Glutamatergic neuron (in vitro differentiated cells): Measurements from ENCODE around the gene WDR90. TPM values are rescaled to one million over a fixed set of nuclear protein-coding genes. Genes with fewer than 3 reads are reported as not detected.

Experiments used
- DNase-seq: peaks from one replicate; pipeline ENCODE4 v3.0.0; 2022
- H3K27ac Mint-ChIP-seq: one replicate; pipeline ENCODE4 v1.8.0; 2020; ENCODE audit warnings: mild to moderate bottlenecking, mixed read lengths, inconsistent platforms; ENCODE audit not compliant: unreplicated experiment
- H3K27me3 Mint-ChIP-seq: one replicate; pipeline ENCODE4 v1.8.0; 2020; ENCODE audit warnings: mild to moderate bottlenecking, moderate library complexity, mixed read lengths, inconsistent platforms; ENCODE audit not compliant: unreplicated experiment
- H3K36me3 Mint-ChIP-seq: one replicate; pipeline ENCODE4 v1.8.0; 2020; ENCODE audit warnings: mild to moderate bottlenecking, mixed read lengths, inconsistent platforms; ENCODE audit not compliant: unreplicated experiment
- H3K4me1 Mint-ChIP-seq: one replicate; pipeline ENCODE4 v1.8.0; 2020; ENCODE audit warnings: mild to moderate bottlenecking, low read depth, mixed read lengths, inconsistent platforms; ENCODE audit not compliant: unreplicated experiment
- H3K4me3 Mint-ChIP-seq: one replicate; pipeline ENCODE4 v1.8.0; 2020; ENCODE audit warnings: mild to moderate bottlenecking, mixed read lengths, inconsistent platforms; ENCODE audit not compliant: unreplicated experiment
- H3K9me3 Mint-ChIP-seq: one replicate; pipeline ENCODE4 v1.8.0; 2020; ENCODE audit warnings: mild to moderate bottlenecking, moderate library complexity, mixed read lengths, inconsistent platforms; ENCODE audit not compliant: unreplicated experiment
- CTCF ChIP-seq: fragments of 200-600 bp; sonication (generic); IDR thresholded peaks from one replicate; pipeline ENCODE4 v1.5.0; 2021; ENCODE audit not compliant: partially characterized antibody, unreplicated experiment
- long read RNA-seq: library from polyadenylated mRNA; unstranded; transcript quantifications from one replicate; pipeline ENCODE4 v2.0.0, GENCODE V29; 2020; ENCODE audit not compliant: unreplicated experiment
- total RNA-seq: library from RNA; stranded (reverse); fragmentation: NEBNext Ultra II Directional; extraction: Animal tissue kit (Norgen Biotek cat#: 25700); gene quantifications from one replicate; pipeline ENCODE4 v1.2.1, GENCODE V29; 2021; ENCODE audit not compliant: unreplicated experiment

The WDR90 gene
- 24.6 TPM for total RNA-seq
- long read RNA-seq: 0 reads

GRCh38 chr16:648781-649589 lies at the start of gene WDR90:
Gene WDR90, plus strand, starts transcription at chr16:649365. Its CDS starts 52 bp downstream, at chr16:649417.
- H3K9me3 Mint-ChIP-seq: peaks cover 2% of the 10 kb centered on the region
- no peaks in the 10 kb centered on the region for H3K36me3 Mint-ChIP-seq
- H3K27ac Mint-ChIP-seq: no peak within 1 kb of the TSS
- H3K4me3 Mint-ChIP-seq: peak within 1 kb of the TSS; percentile 75
- H3K4me1 Mint-ChIP-seq: no peaks in the 10 kb centered on the region
- peak; percentile 95 for DNase-seq
- no peaks in the 10 kb centered on the region for H3K27me3 Mint-ChIP-seq
- TF ChIP-seq CTCF: no peak

GRCh38 chr16:600781-601180 lies 48.4 kb upstream of the WDR90 start:
- H3K4me3 Mint-ChIP-seq: peak overlapping the region; percentile 64
- H3K36me3 Mint-ChIP-seq: no peaks in the 10 kb centered on the region
- TF ChIP-seq CTCF: peak; percentile 18
- DNase-seq: no peak
- peaks cover 1% of the 10 kb centered on the region for H3K27me3 Mint-ChIP-seq
- peaks cover 5% of the 10 kb centered on the region for H3K9me3 Mint-ChIP-seq
- peaks cover 13% of the 10 kb centered on the region for H3K4me1 Mint-ChIP-seq
- H3K27ac Mint-ChIP-seq: no peak overlapping the region

- H3K4me1 Mint-ChIP-seq: peaks cover 14% of the 10 kb centered on the region
- H3K27me3 Mint-ChIP-seq: peaks cover 2% of the 10 kb centered on the region
- H3K4me3 Mint-ChIP-seq: no peak overlapping the region
- DNase-seq: no peak
- peaks cover 3% of the 10 kb centered on the region for H3K9me3 Mint-ChIP-seq
- no peaks in the 10 kb centered on the region for H3K36me3 Mint-ChIP-seq
- H3K27ac Mint-ChIP-seq: no peak overlapping the region
- no peak for TF ChIP-seq CTCF
Measured at GRCh38 chr16:603933-604332, 45.2 kb upstream of the WDR90 start.

- Mint-ChIP-seq H3K4me3 (no peak overlapping the region), H3K27ac (no peak overlapping the region), H3K36me3 (no peaks in the 10 kb centered on the region), H3K9me3 (peaks cover 3% of the 10 kb centered on the region), H3K4me1 (peaks cover 23% of the 10 kb centered on the region), H3K27me3 (peaks cover 7% of the 10 kb centered on the region)
- TF ChIP-seq CTCF: no peak
- no peak for DNase-seq
Measured at GRCh38 chr16:606656-607307, 42.4 kb upstream of the WDR90 start.

- Mint-ChIP-seq H3K9me3 (peaks cover 3% of the 10 kb centered on the region), H3K36me3 (no peaks in the 10 kb centered on the region), H3K27me3 (peaks cover 7% of the 10 kb centered on the region), H3K27ac (no peak overlapping the region), H3K4me3 (no peak overlapping the region), H3K4me1 (peaks cover 23% of the 10 kb centered on the region)
- no peak for TF ChIP-seq CTCF
- DNase-seq: no peak
Measured at GRCh38 chr16:608019-608418, 41.1 kb upstream of the WDR90 start.
